GM12878 (cell line): ENCODE measurements around the gene SRCAP. TPM values are rescaled to one million over a fixed set of nuclear protein-coding genes. Genes with fewer than 3 reads are reported as not detected.

Experiments used
- ATAC-seq: fragments of 200-7000 bp; cut with Tn5 transposase; 3 replicates; pipeline ENCODE4 v1.9.1; 2020; ENCODE audit warnings: mild to moderate bottlenecking, moderate library complexity
- BruUV-seq: library from RNA; stranded (reverse); fragments of 400-500 nt; replicated peaks from 2 replicates; lab custom pipeline; 2021; lab: Mats Ljungman, UMichigan
- CTCF ChIA-PET: fragments of 300-600 bp; sonication (Branson Sonifier 250); formaldehyde crosslinking; extraction: SDS; loops from one replicate; lab custom pipeline; 2021; ENCODE audit warnings: inconsistent platforms; lab: Yijun Ruan, JAX
- POLR2A ChIA-PET: fragments of 350-600 bp; formaldehyde crosslinking; extraction: SDS; loops from one replicate; lab custom pipeline; 2021; ENCODE audit warnings: inconsistent platforms; lab: Charles Lee
- RAD21 ChIA-PET: fragments of 300-600 bp; sonication (Branson Sonifier 250); formaldehyde crosslinking; loops from one replicate; lab custom pipeline; 2023; ENCODE audit warnings: antibody characterized with exemption; ENCODE audit not compliant: unreplicated experiment; lab: Charles Lee
- SMC1A ChIA-PET: fragments of 300-600 bp; sonication (Branson Sonifier 250); formaldehyde crosslinking; loops from one replicate; lab custom pipeline; 2023; ENCODE audit not compliant: unreplicated experiment, uncharacterized antibody; lab: Charles Lee
- DNase-seq: peaks from one replicate; pipeline ENCODE4 v3.0.0-alpha.2; 2011; ENCODE audit warnings: low read depth, low spot score
- FAIRE-seq: peaks from 3 replicates; lab custom pipeline; 2011; peaks lifted over from hg19 to GRCh38; lab: Jason Lieb, UNC
- H2AFZ ChIP-seq: 2 replicates; pipeline ENCODE4 v1.6.0; 2011; ENCODE audit warnings: low read depth, low read length, control low read depth; ENCODE audit not compliant: control insufficient read depth
- H3K27ac ChIP-seq: 2 replicates; pipeline ENCODE4 v1.5.1; 2011; ENCODE audit warnings: control low read depth; ENCODE audit not compliant: control insufficient read depth, insufficient read depth
- H3K27me3 ChIP-seq, 2 experiments: replicated peaks in 1 of 2; 2 replicates each; pipeline versions ENCODE4 v1.6.0 to v1.6.1; 2011; ENCODE audit warnings: low read length in 1 of 2; ENCODE audit not compliant: control insufficient read depth in 2 of 2, insufficient read depth in 2 of 2
- H3K36me3 ChIP-seq, 2 experiments: 2 replicates each; pipeline ENCODE4 v1.5.1; 2011; ENCODE audit warnings: low read length in 1 of 2; ENCODE audit not compliant: control insufficient read depth in 2 of 2, insufficient read depth in 2 of 2
- H3K4me1 ChIP-seq: 2 replicates; pipeline ENCODE4 v1.6.1; 2011; ENCODE audit warnings: mild to moderate bottlenecking, low read length, moderate library complexity, mixed read lengths; ENCODE audit not compliant: control insufficient read depth, insufficient read depth
- H3K4me2 ChIP-seq: 2 replicates; pipeline ENCODE4 v1.6.0; 2011; ENCODE audit warnings: control low read depth; ENCODE audit not compliant: control insufficient read depth, insufficient read depth
- H3K4me3 ChIP-seq: fragments of 200-600 bp; sonication (generic); 2 replicates; pipeline ENCODE4 v1.5.1; 2016
- H3K79me2 ChIP-seq: 2 replicates; pipeline ENCODE4 v1.6.0; 2011; ENCODE audit warnings: low read length; ENCODE audit not compliant: control insufficient read depth, insufficient read depth
- H3K9ac ChIP-seq: 2 replicates; pipeline ENCODE4 v1.8.0; 2011; ENCODE audit warnings: low read length, control low read depth, mixed read lengths; ENCODE audit not compliant: control insufficient read depth, insufficient read depth
- H3K9me3 ChIP-seq: replicated peaks from 3 replicates; pipeline ENCODE4 v1.5.1; 2011; ENCODE audit warnings: mild to moderate bottlenecking, low read length; ENCODE audit not compliant: control insufficient read depth, insufficient read depth
- H4K20me1 ChIP-seq: 2 replicates; pipeline ENCODE4 v1.6.0; 2011; ENCODE audit not compliant: control insufficient read depth, insufficient read depth
- MTA3 ChIP-seq: IDR thresholded peaks from 2 replicates; pipeline ENCODE4 v1.6.1; 2012; ENCODE audit warnings: low read length, inconsistent platforms, borderline replicate concordance
- NR2F1 ChIP-seq: fragments of 450-650 bp; conservative IDR thresholded peaks from 2 replicates; pipeline ENCODE4 v1.6.1; 2017; ENCODE audit warnings: mild to moderate bottlenecking
- POLR2A ChIP-seq: IDR thresholded peaks from 2 replicates; pipeline ENCODE4 v1.6.1; 2011; ENCODE audit warnings: low read depth, mild to moderate bottlenecking, low read length
- POLR2AphosphoS5 ChIP-seq: IDR thresholded peaks from 2 replicates; pipeline ENCODE4 v1.6.1; 2011; ENCODE audit warnings: mild to moderate bottlenecking, low read length, inconsistent platforms
- ZNF274 ChIP-seq: IDR thresholded peaks from one replicate; pipeline ENCODE4 v1.8.0; 2011; ENCODE audit not compliant: insufficient read length, insufficient read depth
- WGBS: methylation state at CpG from one replicate; pipeline ENCODE4 v1.1.6; 2016; ENCODE audit warnings: low lambda C conversion rate; ENCODE audit not compliant: insufficient replicate concordance, insufficient coverage; ENCODE audit errors: missing lambda C conversion rate; 5-methylcytosine and 5-hydroxymethylcytosine counted together
- in situ Hi-C: fragments of 300-500 bp; cut with MboI; formaldehyde crosslinking; loops from 9 replicates; pipeline ENCODE4 v1.14.3; 2018; ENCODE audit warnings: mixed read lengths
- intact Hi-C: fragments of 100-400 bp; cut with micrococcal nuclease; formaldehyde crosslinking; loops from one replicate; pipeline ENCODE4 v1.14.2; 2022; ENCODE audit not compliant: unreplicated experiment
- polyA plus RNA-seq, 11 experiments: library from polyadenylated mRNA; depleted of rRNA in 4 of 11; unstranded in 6 of 11; stranded (reverse) in 5 of 11; fragments of >200 nt; fragmentation: Nextera tagmentation in 4 of 11; fragmentation: Illumina TruSeq in 1 of 11; extraction: Ambion mirVana in 4 of 11; extraction: Trizol in 1 of 11; gene quantifications; 1 replicate in 1 of 11; 2 replicates in 10 of 11; pipeline versions ENCODE4 v1.2.1 to v1.2.3, GENCODE V29; 2011 to 2016; ENCODE audit warnings: inconsistent platforms in 2 of 11, missing spikeins in 2 of 11, low read depth in 1 of 11
- total RNA-seq, 4 experiments: library from RNA; depleted of rRNA in 3 of 4; stranded (reverse); fragments of >200 nt in 3 of 4; fragmentation: Illumina TruSeq in 1 of 4; extraction: Trizol in 1 of 4; gene quantifications; 2 replicates each; pipeline versions ENCODE4 v1.2.1 to v1.2.3, GENCODE V29; 2013 to 2021

The SRCAP gene
- total and polyA plus RNA-seq, 10 of the 15 experiments (the other 5 are each of a cell fraction or from before 2014, with no cell fraction given), result 0.24 to 58.4 (median 11.6) TPM

DNA sequence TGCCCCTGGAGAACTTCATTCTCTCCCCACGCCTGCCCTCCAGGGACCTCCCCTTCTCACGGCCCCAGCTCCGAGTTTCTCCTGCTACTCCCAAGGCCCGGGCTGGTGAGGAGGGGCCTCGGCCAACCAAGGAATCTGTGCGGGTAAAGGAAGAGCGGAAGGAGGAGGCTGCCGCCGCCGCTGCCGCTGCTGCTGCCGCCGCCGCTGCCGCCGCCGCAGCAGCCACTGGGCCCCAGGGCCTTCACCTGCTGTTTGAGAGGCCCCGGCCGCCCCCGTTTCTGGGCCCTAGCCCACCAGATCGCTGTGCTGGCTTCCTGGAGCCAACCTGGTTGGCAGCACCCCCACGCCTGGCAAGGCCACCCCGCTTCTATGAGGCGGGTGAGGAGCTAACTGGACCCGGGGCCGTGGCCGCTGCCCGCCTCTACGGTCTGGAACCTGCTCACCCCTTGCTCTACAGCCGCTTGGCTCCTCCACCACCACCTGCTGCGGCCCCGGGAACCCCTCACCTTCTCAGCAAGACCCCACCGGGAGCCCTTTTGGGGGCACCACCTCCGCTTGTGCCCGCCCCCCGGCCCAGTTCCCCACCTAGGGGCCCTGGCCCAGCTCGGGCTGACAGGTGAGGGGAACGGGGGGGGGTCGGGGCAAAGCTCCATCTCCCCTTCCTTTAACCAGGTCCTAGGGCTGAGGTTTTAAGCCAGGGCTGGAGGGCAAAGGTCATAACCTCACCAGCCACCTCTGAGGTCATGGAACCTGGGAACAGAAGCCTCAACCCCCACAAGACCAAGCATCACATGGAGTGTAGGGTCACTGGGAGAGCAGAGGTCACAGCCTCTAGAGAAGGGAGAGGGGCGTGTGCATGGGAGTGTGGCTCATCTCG is 29.7 kb upstream of the SRCAP start:
- ChIA-PET SMC1A (no interaction called here), CTCF (no interaction called here), POLR2A (interaction anchor here (0.6 kb wide), 1 partner anchor 20 kb away, joined by 5 read pairs; no protein-coding TSS in a partner anchor)
- Histone ChIP-seq H3K79me2 (no peaks in the 10 kb centered on the region; the same call in none of the 2 replicates), H3K27ac (no peak overlapping the region), H3K4me2 (no peak overlapping the region), H3K4me3 (no peak overlapping the region), H3K36me3 (peaks cover 14 to 31% of the 10 kb centered on the region in 2 experiments), H3K4me1 (no peaks in the 10 kb centered on the region), H3K9me3 (no peaks in the 10 kb centered on the region), H2AFZ (no peak overlapping the region), H4K20me1 (no peaks in the 10 kb centered on the region), H3K9ac (no peak overlapping the region)
- intact Hi-C loops (no loop called here), in situ Hi-C loops (loop anchor here (25.0 kb wide), 1 partner anchor 1218 kb away; no protein-coding TSS in a partner anchor)
- FAIRE-seq, result no peak
- BruUV-seq, result no TSS peak
- DNase-seq, result no peak
- WGBS, result 94% methylated on average over 32 of the region's 41 CpGs
- peak; percentile 59 for TF ChIP-seq NR2F1
- TF ChIP-seq POLR2A, result peak; percentile 55; the same call in 1 of the 2 replicates
- TF ChIP-seq ZNF274, result no peak
- 0 out of 2 replicates have a peak, but pooled peaks have one; percentile 51 for TF ChIP-seq POLR2AphosphoS5
- no peak for TF ChIP-seq MTA3
- TF ChIP-seq, all 136 proteins: peak for 3
- RAD21 ChIA-PET, result no interaction called here
- no peaks in the 10 kb centered on the region for H3K27me3 ChIP-seq
- ATAC-seq, result no peak
